HG02571 (cell line): Measurements from ENCODE around the gene DHTKD1.
A peak's percentile ranks its signal among the peaks of the same experiment; 100 is the strongest.

Source experiments
- ATAC-seq: cut with Tn5 transposase; IDR thresholded peaks from one replicate; pipeline ENCODE4 v1.9.1; 2021; ENCODE audit warnings: mild to moderate bottlenecking, moderate library complexity; ENCODE audit not compliant: unreplicated experiment

DHTKD1 gene, protein sequence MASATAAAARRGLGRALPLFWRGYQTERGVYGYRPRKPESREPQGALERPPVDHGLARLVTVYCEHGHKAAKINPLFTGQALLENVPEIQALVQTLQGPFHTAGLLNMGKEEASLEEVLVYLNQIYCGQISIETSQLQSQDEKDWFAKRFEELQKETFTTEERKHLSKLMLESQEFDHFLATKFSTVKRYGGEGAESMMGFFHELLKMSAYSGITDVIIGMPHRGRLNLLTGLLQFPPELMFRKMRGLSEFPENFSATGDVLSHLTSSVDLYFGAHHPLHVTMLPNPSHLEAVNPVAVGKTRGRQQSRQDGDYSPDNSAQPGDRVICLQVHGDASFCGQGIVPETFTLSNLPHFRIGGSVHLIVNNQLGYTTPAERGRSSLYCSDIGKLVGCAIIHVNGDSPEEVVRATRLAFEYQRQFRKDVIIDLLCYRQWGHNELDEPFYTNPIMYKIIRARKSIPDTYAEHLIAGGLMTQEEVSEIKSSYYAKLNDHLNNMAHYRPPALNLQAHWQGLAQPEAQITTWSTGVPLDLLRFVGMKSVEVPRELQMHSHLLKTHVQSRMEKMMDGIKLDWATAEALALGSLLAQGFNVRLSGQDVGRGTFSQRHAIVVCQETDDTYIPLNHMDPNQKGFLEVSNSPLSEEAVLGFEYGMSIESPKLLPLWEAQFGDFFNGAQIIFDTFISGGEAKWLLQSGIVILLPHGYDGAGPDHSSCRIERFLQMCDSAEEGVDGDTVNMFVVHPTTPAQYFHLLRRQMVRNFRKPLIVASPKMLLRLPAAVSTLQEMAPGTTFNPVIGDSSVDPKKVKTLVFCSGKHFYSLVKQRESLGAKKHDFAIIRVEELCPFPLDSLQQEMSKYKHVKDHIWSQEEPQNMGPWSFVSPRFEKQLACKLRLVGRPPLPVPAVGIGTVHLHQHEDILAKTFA

GRCh38 chr10:12068449-12069269 lies at the start of gene DHTKD1:
TSS of gene DHTKD1 (plus strand) at chr10:12068954. CDS start at chr10:12069034, 80 bp downstream.
- peak; percentile 98 for ATAC-seq

DNA sequence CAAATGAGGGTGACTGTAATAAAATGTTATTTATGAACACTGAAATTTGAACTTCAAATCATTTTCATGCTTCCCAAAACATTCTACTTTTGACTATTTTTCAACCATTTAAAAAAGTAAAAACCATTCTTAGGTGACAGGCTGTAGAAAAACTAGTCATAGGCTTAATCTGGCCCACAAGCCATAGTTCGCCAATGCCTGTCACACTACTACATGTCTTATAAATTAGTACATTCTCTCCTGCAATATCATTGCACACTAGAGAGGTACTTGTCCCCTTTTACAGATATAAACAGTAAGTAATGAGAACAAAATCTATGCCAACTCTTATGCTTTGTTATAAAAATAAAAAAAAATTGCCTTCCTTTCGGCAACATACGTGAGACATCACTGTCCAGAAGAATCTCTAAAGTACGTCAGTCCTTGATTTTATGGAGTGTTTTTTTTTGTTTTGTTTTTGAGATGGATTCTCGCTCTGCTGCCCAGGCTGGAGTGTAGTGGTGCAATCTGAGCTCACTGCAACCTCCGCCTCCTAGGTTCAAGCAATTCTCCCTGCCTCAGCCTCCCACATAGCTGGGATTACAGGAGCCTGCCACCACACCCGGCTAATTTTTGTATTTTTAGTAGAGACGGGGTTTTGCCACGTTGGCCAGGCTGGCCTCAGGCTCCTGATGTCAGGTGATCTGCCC lies 49.3 kb upstream of the DHTKD1 start:
- no peak for ATAC-seq

DNA sequence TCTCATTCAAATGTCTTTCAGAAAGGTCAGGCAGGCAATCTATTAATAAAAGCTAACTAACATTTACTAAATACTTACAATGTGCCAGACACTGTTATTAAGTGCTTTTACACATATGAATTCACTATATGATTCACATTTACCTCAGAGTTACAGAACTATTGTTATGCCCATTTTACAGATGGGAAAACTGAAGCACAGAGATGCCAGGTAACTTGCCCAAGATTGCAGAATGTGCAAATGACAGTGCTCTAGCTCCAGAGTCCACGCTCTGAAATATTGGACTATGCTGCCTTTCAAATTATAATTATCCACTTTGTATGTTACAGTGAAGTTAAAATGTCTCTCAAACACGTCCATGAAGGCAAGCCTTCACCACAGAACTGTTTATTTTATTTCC lies 48.2 kb upstream of the DHTKD1 start:
- no peak for ATAC-seq

DNA sequence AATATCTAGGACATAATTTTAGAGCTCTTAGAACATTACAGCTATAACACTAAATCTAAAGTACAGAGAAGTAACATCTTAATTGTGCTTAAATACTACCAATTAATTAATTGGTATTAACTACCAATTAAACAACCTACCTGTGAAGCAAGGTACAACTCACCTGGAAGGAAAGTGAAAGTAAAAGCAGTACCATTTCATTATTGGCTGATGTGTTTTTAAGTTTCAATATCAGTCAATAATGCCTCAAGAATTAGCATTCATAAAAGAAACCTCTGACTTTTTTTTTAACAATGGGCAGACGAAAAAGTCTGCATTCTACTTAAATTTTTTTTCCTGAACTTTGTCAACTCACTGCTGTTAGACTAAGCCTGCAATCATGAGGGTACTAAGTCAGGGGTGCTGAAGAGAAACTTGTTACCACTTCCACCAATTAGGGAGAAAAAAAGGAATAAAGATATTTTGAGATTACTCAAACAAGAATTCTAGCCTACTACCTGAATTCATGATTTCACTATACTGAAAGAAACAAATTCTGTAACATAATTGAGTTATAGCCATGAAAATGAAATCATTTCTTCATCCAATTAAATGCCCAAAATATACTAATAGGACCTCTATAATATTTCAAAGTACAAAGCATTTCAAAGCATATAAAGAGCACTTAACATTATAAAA lies 46.0 kb upstream of the DHTKD1 start:
- no peak for ATAC-seq

- no peak for ATAC-seq
These were observed 43.2 kb upstream of the DHTKD1 start for GRCh38 chr10:12025591-12025990.

- peak; percentile 64 for ATAC-seq
These were observed 41.2 kb upstream of the DHTKD1 start for GRCh38 chr10:12027539-12027938.

GRCh38 chr10:12031404-12031803 lies 37.4 kb upstream of the DHTKD1 start:
- ATAC-seq, result no peak

GRCh38 chr10:12036073-12036655 lies 32.6 kb upstream of the DHTKD1 start:
- no peak for ATAC-seq

GRCh38 chr10:12041766-12042408 lies 26.9 kb upstream of the DHTKD1 start:
- no peak for ATAC-seq

GRCh38 chr10:12042409-12042796 lies 26.4 kb upstream of the DHTKD1 start:
- peak; percentile 6 for ATAC-seq

DNA sequence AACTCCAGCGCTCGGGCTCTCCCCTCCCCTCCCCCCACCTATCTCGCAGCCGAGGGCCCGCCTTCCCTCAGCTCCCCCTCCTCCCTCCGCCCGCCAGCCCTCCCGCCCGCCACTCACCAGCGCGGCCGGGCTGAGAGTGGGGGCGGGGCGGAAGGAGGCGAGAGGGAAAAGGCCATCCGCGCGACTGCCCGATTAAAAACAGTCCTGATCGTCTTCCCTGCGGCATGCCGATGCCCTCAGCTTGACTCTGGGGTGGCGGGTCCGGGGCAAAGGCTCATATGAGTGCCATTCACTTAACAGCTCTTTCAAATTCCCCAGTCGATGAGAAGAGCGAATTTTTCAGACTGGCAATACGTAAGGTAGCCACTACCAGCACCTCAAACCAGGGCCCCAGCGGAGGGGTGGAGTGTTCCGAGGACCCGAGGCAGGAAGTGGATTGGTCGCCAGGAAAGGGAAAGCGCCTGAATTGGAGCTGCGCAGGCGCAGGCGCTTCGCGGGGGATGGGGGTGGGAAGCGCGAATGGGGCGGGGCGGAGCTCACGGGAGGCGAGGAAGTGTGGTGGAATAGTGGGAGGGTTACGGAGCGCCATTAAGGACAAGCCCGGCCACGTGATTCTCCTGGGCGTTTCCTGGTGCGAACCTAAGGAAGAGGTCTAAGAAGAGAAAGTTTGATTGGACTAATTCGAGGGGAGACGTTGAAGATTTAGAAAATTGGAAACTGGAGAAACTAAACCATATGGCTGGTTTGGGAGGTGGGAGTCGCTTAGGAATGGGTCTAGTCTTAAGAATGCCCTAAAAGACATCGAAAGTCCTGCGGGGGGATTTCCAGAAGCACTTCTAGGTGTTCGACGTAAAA lies 25.7 kb upstream of the DHTKD1 start, which contains the start of gene UPF2:
UPF2 (minus strand) TSS at position 13 of the 855 bp plus-strand sequence. CDS start 7,386 bp downstream, outside the sequence.
- peak; percentile 55 for ATAC-seq

DNA sequence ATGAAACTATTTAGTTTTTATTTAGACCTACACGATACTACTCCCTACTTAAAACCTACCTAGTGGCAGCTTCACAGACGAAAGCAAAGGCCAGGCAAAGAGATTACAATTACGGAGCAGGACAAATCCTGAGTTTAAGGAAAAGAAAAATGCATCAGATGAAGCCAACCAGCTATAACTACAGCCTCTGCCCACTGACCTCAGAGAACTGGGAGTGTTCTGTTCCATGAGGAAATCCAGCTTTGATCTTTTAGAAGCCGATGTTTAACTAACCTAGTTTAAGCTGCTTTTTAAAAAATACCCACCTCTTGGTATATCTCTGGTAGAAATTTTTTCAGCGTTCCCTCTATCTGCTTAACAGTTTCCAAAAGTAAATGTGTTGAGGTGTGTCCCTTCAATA lies 23.2 kb upstream of the DHTKD1 start:
- ATAC-seq, result no peak

DNA sequence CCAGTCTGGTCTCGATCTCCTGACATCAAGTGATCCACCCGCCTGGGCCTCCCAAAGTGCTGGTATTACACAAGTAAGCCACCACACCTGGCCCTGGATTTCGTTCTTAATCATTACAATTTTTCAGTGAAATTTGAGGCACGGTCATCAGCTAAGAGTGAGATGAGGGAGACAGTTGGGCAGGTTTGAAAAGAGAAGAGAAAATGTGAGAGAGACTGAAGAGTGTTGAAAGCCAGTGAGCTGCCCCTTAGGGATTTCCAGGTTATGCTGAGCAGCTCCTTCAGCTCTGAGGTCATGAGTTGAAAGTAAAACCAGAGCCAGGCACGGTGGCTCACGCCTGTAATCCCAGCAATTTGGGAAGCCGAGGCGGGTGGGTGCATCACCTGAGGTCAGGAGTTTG lies 20.2 kb upstream of the DHTKD1 start:
- no peak for ATAC-seq

DNA sequence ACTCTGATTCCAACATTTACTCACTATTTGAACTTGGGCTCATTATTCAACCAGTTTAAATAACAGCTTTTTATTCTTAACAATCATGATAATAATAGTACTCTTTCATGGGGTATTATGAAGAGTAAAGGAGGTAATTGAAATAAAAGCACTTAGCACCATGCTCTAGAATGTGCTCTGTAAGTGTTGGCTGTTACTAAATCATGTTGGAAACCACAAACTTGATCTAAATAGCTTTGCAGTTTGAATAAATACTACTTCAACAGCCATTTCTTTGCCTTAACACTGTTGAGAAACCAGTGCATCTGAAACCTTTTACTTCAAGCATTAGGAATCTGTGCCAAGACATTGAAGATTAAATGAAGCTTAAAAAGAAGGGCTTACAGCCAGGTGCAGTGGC lies 18.2 kb upstream of the DHTKD1 start:
- no peak for ATAC-seq

DNA sequence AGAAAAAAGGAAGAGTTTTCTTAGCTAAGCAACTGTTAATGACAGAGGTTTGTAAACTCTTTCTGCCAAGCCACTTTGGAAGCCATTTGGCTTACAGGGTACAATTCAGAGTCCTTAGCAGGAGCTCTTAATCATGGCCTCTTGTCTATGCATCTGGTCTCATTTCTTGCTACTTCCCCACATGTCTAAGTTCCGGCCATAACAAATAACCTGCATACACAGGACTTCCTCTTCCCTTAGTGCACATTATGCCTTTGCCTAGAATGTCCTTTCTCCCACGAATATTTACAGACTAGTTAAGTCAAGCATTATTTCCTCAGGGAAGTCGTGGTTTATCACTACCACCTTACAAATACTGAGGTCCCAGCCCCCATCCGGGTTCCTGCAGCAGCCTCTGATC lies 17.5 kb upstream of the DHTKD1 start:
- no peak for ATAC-seq

DNA sequence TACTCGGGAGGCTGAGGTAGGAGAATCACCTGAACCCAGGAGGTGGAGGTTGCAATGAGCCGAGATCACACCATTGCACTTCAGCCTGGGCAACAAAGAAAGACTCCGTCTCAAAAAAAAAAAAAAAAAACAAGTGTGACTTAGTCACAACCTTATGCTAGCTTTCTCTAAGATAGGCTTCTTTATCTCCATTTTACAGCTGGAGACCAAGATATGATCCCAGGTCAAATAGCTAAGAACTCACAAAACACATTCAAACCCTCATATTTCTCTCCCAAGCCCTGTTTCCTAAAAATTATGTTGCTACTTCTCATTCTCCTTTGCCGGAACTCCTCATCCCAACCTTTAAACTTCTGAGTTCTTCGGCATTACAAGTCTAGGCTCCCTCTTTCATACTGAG lies 13.0 kb upstream of the DHTKD1 start:
- ATAC-seq, result no peak

DNA sequence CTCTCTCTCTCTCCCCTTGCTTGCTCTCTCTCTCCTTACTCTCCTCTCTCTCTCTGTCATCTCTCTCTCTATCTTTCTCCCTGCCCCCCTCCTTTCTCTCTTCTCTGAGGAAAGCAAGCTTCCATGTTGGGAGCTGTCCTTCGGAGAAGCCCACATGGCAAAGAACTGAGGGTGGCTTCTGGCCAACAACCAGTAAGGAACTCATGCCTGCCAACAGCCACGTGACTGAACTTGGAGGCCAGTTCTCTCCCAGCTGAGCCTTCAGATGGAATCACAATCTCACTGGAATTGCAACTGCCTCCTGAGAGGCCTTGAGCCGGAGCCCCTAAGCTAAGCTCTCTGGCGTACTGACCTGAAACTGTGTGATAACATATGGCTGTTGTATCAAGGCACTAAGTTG lies 12.0 kb upstream of the DHTKD1 start:
- ATAC-seq, result no peak

DNA sequence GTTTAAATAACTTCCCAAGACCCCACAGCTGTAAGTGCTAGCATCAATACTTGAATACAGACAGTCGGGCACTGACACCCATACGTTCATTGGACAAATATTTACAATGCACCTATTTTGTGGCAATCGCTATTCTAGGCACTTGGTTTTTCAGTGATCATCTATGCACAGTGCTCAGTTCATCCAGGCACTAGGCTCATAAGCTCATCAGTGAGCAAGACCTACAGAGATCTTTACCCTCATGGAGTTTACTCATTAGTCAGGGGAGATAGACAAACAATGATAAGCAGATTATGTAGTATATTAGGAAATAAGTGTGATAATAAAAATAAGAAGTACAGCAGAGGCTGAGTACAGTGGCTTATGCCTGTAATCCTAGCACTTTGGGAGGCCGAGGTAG lies 7.6 kb upstream of the DHTKD1 start:
- ATAC-seq, result no peak
